HL-60 (cell line): ENCODE results near the gene SPPL2A.

Experiments used
- DNase-seq, 2 experiments: peaks; one replicate each; pipeline ENCODE4 v3.0.0-alpha.2; 2010 to 2020; ENCODE audit warnings: low read depth in 1 of 2, low spot score in 1 of 2
- H3K27ac ChIP-seq: fragments of 250-450 bp; sonication (Bioruptor Pico); replicated peaks from 2 replicates; pipeline ENCODE4 v1.5.1; 2020; ENCODE audit warnings: mild to moderate bottlenecking, moderate library complexity
- H3K27me3 ChIP-seq: fragments of 250-450 bp; sonication (Bioruptor Pico); 2 replicates; pipeline ENCODE4 v1.5.1; 2021; ENCODE audit warnings: mild to moderate bottlenecking, moderate library complexity; ENCODE audit not compliant: insufficient read depth, poor library complexity, severe bottlenecking
- H3K4me3 ChIP-seq: replicated peaks from 2 replicates; pipeline ENCODE4 v1.5.1; 2011; ENCODE audit warnings: mild to moderate bottlenecking, control low read depth, low read length; ENCODE audit not compliant: insufficient read depth
- CTCF ChIP-seq: IDR thresholded peaks from one replicate; pipeline ENCODE4 v1.5.1; 2011; ENCODE audit warnings: low read length, control low read depth, inconsistent platforms; ENCODE audit not compliant: insufficient read depth
- GABPA ChIP-seq: IDR thresholded peaks from 2 replicates; pipeline ENCODE4 v1.6.1; 2012; ENCODE audit warnings: low read depth
- POLR2AphosphoS5 ChIP-seq: IDR thresholded peaks from 2 replicates; pipeline ENCODE4 v1.6.1; 2012; ENCODE audit warnings: low read depth
- SPI1 ChIP-seq: IDR thresholded peaks from 2 replicates; pipeline ENCODE4 v1.6.1; 2012; ENCODE audit warnings: low read depth, mild to moderate bottlenecking, borderline replicate concordance
- TF ChIP-seq, protein P1 (sequence below): IDR thresholded peaks from 2 replicates; pipeline ENCODE4 v1.6.1; 2012; ENCODE audit warnings: low read depth; ENCODE audit not compliant: insufficient replicate concordance

SPPL2A gene

DNA sequence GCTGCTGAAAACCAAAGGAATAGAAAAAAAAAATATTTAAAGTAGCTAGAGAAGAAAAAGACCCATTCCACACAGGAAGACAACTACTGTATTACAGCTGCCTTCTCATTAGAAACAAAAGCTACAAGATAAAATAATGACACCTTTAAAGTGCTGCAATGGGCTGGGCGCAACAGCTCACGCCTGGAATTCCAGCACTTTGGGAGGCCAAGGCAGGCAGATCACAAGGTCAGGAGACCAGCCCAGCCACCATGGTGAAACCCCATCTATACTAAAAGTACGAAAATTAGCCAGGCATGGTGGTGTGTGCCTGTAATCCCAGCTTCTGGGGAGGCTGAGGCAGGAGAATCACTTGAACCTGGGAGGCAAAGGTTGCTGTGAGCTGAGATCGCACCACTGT is 110.0 kb downstream of the SPPL2A start:
- DNase-seq = no peak
- H3K27me3 ChIP-seq = no peaks in the 10 kb centered on the region
- TF ChIP-seq SPI1 = no peak
- no peak for TF ChIP-seq POLR2AphosphoS5
- TF ChIP-seq GABPA = no peak
- TF ChIP-seq, protein P1, sequence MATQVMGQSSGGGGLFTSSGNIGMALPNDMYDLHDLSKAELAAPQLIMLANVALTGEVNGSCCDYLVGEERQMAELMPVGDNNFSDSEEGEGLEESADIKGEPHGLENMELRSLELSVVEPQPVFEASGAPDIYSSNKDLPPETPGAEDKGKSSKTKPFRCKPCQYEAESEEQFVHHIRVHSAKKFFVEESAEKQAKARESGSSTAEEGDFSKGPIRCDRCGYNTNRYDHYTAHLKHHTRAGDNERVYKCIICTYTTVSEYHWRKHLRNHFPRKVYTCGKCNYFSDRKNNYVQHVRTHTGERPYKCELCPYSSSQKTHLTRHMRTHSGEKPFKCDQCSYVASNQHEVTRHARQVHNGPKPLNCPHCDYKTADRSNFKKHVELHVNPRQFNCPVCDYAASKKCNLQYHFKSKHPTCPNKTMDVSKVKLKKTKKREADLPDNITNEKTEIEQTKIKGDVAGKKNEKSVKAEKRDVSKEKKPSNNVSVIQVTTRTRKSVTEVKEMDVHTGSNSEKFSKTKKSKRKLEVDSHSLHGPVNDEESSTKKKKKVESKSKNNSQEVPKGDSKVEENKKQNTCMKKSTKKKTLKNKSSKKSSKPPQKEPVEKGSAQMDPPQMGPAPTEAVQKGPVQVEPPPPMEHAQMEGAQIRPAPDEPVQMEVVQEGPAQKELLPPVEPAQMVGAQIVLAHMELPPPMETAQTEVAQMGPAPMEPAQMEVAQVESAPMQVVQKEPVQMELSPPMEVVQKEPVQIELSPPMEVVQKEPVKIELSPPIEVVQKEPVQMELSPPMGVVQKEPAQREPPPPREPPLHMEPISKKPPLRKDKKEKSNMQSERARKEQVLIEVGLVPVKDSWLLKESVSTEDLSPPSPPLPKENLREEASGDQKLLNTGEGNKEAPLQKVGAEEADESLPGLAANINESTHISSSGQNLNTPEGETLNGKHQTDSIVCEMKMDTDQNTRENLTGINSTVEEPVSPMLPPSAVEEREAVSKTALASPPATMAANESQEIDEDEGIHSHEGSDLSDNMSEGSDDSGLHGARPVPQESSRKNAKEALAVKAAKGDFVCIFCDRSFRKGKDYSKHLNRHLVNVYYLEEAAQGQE = no peak
- H3K27ac ChIP-seq = no peak overlapping the region
- no peak overlapping the region for H3K4me3 ChIP-seq

DNA sequence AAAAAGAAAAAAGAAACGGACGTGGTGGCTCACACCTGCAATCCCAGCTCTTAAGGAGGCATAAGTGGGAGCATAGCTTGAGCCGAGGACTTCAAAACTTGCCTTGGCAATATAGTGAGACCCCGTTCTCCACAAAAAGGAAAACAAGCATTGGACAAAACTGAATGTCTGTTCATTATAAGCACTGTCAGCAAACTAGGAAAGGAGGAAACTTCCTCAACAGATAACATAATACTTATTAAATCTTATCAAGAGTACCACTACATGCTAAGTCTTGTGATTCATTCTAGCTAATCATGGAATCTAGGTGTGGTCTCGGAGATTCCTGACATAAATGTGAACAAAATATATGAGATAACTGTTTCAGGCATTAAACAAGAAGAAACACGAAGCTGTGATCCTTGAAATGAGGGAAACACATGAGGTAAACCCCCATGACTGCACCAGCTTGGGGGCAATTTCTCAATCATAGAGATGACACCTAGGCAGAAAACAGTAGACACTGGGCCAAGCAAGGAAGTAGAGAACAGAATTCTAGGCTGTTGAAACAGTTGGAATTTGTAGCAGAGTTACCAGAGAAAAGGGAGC is 112.3 kb downstream of the SPPL2A start:
- no peak for DNase-seq
- no peaks in the 10 kb centered on the region for H3K27me3 ChIP-seq
- no peak overlapping the region for H3K27ac ChIP-seq
- no peak overlapping the region for H3K4me3 ChIP-seq
- TF ChIP-seq POLR2AphosphoS5 (no peak), SPI1 (no peak), GABPA (no peak), CTCF (no peak)
- TF ChIP-seq, protein P1 = no peak

- no peak overlapping the region for H3K4me3 ChIP-seq
- no peak for DNase-seq
- TF ChIP-seq GABPA (no peak), SPI1 (no peak)
- no peak overlapping the region for H3K27ac ChIP-seq
- no peaks in the 10 kb centered on the region for H3K27me3 ChIP-seq
Measured at GRCh38 chr15:50652671-50653070, 112.8 kb downstream of the SPPL2A start.
